HUES48 (cell line): ENCODE data around the gene STAC.

Experiments
- H3K27ac ChIP-seq: one replicate; pipeline ENCODE4 v1.7.0; 2013; ENCODE audit warnings: low read depth, low read length, inconsistent platforms
- H3K27me3 ChIP-seq: 2 replicates; pipeline ENCODE4 v1.6.1; 2013; ENCODE audit warnings: mild to moderate bottlenecking, low read length; ENCODE audit not compliant: control insufficient read depth, insufficient read depth
- H3K36me3 ChIP-seq: 2 replicates; pipeline ENCODE4 v1.6.1; 2013; ENCODE audit warnings: low read length; ENCODE audit not compliant: control insufficient read depth, insufficient read depth
- H3K4me1 ChIP-seq: 2 replicates; pipeline ENCODE4 v1.6.1; 2013; ENCODE audit warnings: mild to moderate bottlenecking, low read length; ENCODE audit not compliant: control insufficient read depth, insufficient read depth
- H3K4me3 ChIP-seq: 2 replicates; pipeline ENCODE4 v1.5.1; 2013; ENCODE audit warnings: mild to moderate bottlenecking, low read depth, low read length
- H3K9ac ChIP-seq: 2 replicates; pipeline ENCODE4 v1.6.1; 2013; ENCODE audit warnings: mild to moderate bottlenecking, low read depth, low read length, moderate library complexity
- H3K9me3 ChIP-seq: 2 replicates; pipeline ENCODE4 v1.6.1; 2013; ENCODE audit warnings: low read length; ENCODE audit not compliant: control insufficient read depth, insufficient read depth

The STAC gene

GRCh38 chr3:36379872-36380220 is 458 bp upstream of the STAC start:
- H3K27me3 ChIP-seq, result peaks cover 27% of the 10 kb centered on the region
- H3K9me3 ChIP-seq, result no peaks in the 10 kb centered on the region
- H3K4me3 ChIP-seq, result peak overlapping the region; percentile 89
- peaks cover 3% of the 10 kb centered on the region; the same call in 1 of the 2 replicates for H3K36me3 ChIP-seq
- H3K27ac ChIP-seq, result no peak overlapping the region
- no peak overlapping the region for H3K9ac ChIP-seq
- H3K4me1 ChIP-seq, result peaks cover 22% of the 10 kb centered on the region; the same call in 1 of the 2 replicates

- Histone ChIP-seq H3K27ac (no peak overlapping the region), H3K4me1 (peaks cover 22% of the 10 kb centered on the region; the same call in 1 of the 2 replicates), H3K4me3 (peak overlapping the region; percentile 89), H3K36me3 (peaks cover 3% of the 10 kb centered on the region; the same call in 1 of the 2 replicates), H3K9ac (peak overlapping the region; percentile 68; the same call in 1 of the 2 replicates), H3K27me3 (peaks cover 27% of the 10 kb centered on the region), H3K9me3 (no peaks in the 10 kb centered on the region)
These were observed 1.1 kb downstream of the STAC start for GRCh38 chr3:36381311-36381956.

- no peaks in the 10 kb centered on the region for H3K9me3 ChIP-seq
- H3K9ac ChIP-seq, result no peak overlapping the region
- H3K27me3 ChIP-seq, result no peaks in the 10 kb centered on the region
- H3K4me3 ChIP-seq, result no peak overlapping the region
- 0 out of 2 replicates have a peak, but pooled peaks cover 3% of the 10 kb centered on the region for H3K4me1 ChIP-seq
- no peaks in the 10 kb centered on the region for H3K36me3 ChIP-seq
- H3K27ac ChIP-seq, result no peak overlapping the region
These were observed 13.3 kb downstream of the STAC start for GRCh38 chr3:36393563-36393962.

- Histone ChIP-seq H3K27ac (no peak overlapping the region), H3K36me3 (no peaks in the 10 kb centered on the region), H3K4me1 (0 out of 2 replicates have a peak, but pooled peaks cover under 1% of the 10 kb centered on the region), H3K4me3 (no peak overlapping the region), H3K27me3 (no peaks in the 10 kb centered on the region), H3K9me3 (no peaks in the 10 kb centered on the region), H3K9ac (no peak overlapping the region)
These were observed 13.9 kb downstream of the STAC start for GRCh38 chr3:36394176-36394575.

DNA sequence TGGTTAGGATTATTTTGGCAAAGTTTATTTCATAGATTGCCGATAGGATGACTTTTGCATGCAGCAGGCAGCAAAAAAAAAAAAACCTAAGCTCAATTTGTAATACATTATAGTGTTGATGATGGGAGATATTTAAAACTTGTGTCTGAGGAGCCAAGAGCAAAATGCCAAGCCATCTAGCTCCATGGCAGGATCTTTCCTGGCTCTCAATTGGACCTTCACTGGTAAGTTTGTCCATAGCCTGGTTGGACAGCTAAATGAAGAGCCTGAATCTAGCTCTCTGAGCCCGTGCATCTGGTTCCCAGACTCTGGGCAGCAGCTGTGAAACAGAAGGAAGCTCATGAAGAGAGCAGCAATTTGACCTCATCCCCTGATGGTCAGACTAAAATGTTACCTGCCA is 17.5 kb downstream of the STAC start:
- H3K36me3 ChIP-seq, result no peaks in the 10 kb centered on the region
- no peak overlapping the region for H3K9ac ChIP-seq
- H3K27ac ChIP-seq, result no peak overlapping the region
- no peaks in the 10 kb centered on the region for H3K4me1 ChIP-seq
- H3K9me3 ChIP-seq, result no peaks in the 10 kb centered on the region
- H3K4me3 ChIP-seq, result no peak overlapping the region
- H3K27me3 ChIP-seq, result no peaks in the 10 kb centered on the region

DNA sequence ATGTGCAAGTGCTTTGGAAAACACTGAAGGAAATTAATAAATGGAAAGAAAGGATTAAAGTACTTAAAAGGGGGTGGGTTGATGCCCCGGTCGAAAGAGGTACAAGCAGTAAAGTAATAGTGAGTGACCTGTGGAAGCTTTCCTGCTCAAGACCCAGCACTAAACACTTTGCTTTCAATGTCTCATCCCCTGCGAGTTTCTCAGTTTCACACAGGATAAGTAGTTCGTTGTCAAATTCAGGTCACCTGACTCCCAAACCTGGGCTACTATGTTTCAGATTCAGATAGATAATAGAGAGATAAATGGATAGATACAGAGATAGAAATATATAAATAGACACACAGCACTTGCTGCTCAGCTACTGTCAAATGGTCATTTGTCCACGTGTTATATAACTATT is 19.6 kb downstream of the STAC start:
- H3K27ac ChIP-seq, result no peak overlapping the region
- H3K27me3 ChIP-seq, result no peaks in the 10 kb centered on the region
- no peaks in the 10 kb centered on the region for H3K36me3 ChIP-seq
- no peaks in the 10 kb centered on the region for H3K9me3 ChIP-seq
- H3K4me1 ChIP-seq, result no peaks in the 10 kb centered on the region
- no peak overlapping the region for H3K4me3 ChIP-seq
- no peak overlapping the region for H3K9ac ChIP-seq

- H3K36me3 ChIP-seq, result no peaks in the 10 kb centered on the region
- H3K4me3 ChIP-seq, result no peak overlapping the region
- no peak overlapping the region for H3K9ac ChIP-seq
- no peak overlapping the region for H3K27ac ChIP-seq
- no peaks in the 10 kb centered on the region for H3K9me3 ChIP-seq
- no peaks in the 10 kb centered on the region for H3K27me3 ChIP-seq
- no peaks in the 10 kb centered on the region for H3K4me1 ChIP-seq
These were observed 20.8 kb downstream of the STAC start for GRCh38 chr3:36401056-36401455.

- Histone ChIP-seq H3K9me3 (no peaks in the 10 kb centered on the region), H3K27ac (no peak overlapping the region), H3K36me3 (no peaks in the 10 kb centered on the region), H3K4me1 (no peaks in the 10 kb centered on the region), H3K27me3 (no peaks in the 10 kb centered on the region), H3K9ac (no peak overlapping the region), H3K4me3 (no peak overlapping the region)
These were observed 23.4 kb downstream of the STAC start for GRCh38 chr3:36403661-36404060.

- Histone ChIP-seq H3K27ac (no peak overlapping the region), H3K27me3 (no peaks in the 10 kb centered on the region), H3K36me3 (no peaks in the 10 kb centered on the region), H3K4me1 (no peaks in the 10 kb centered on the region), H3K9me3 (no peaks in the 10 kb centered on the region), H3K9ac (no peak overlapping the region), H3K4me3 (no peak overlapping the region)
These were observed 24.9 kb downstream of the STAC start for GRCh38 chr3:36405190-36405589.

- Histone ChIP-seq H3K9me3 (no peaks in the 10 kb centered on the region), H3K27me3 (no peaks in the 10 kb centered on the region), H3K4me1 (0 out of 2 replicates have a peak, but pooled peaks cover 2% of the 10 kb centered on the region), H3K36me3 (peaks cover 3% of the 10 kb centered on the region; the same call in 1 of the 2 replicates), H3K27ac (no peak overlapping the region), H3K9ac (no peak overlapping the region), H3K4me3 (no peak overlapping the region)
These were observed 27.8 kb downstream of the STAC start for GRCh38 chr3:36408146-36408545.

GRCh38 chr3:36409862-36410261 is 29.6 kb downstream of the STAC start:
- 0 out of 2 replicates have a peak, but pooled peaks cover 2% of the 10 kb centered on the region for H3K4me1 ChIP-seq
- peaks cover 3% of the 10 kb centered on the region; the same call in 1 of the 2 replicates for H3K36me3 ChIP-seq
- H3K9ac ChIP-seq, result no peak overlapping the region
- no peaks in the 10 kb centered on the region for H3K27me3 ChIP-seq
- H3K27ac ChIP-seq, result no peak overlapping the region
- no peaks in the 10 kb centered on the region for H3K9me3 ChIP-seq
- H3K4me3 ChIP-seq, result no peak overlapping the region
